WERI-Rb-1 (cell line): ENCODE data around the gene PARD3B.

ENCODE experiments used
- DNase-seq: peaks from one replicate; pipeline ENCODE4 v3.0.0-alpha.2; 2020
- H3K27ac ChIP-seq: fragments of 250-450 bp; sonication (Bioruptor Pico); 2 replicates; pipeline ENCODE4 v1.5.1; 2020; ENCODE audit warnings: mild to moderate bottlenecking, moderate library complexity
- H3K27me3 ChIP-seq: fragments of 250-450 bp; sonication (Bioruptor Pico); 2 replicates; pipeline ENCODE4 v1.5.1; 2021; ENCODE audit warnings: mild to moderate bottlenecking, low read depth, moderate library complexity; ENCODE audit not compliant: insufficient read depth, severe bottlenecking
- H3K36me3 ChIP-seq: fragments of 250-450 bp; sonication (Bioruptor Pico); 2 replicates; pipeline ENCODE4 v1.5.1; 2020; ENCODE audit warnings: mild to moderate bottlenecking, moderate library complexity
- H3K4me3 ChIP-seq: 2 replicates; pipeline ENCODE4 v1.5.1; 2011; ENCODE audit warnings: low read depth, mild to moderate bottlenecking, control low read depth, low read length
- H3K9me3 ChIP-seq: fragments of 250-450 bp; sonication (Bioruptor Pico); 2 replicates; pipeline ENCODE4 v1.5.1; 2021; ENCODE audit warnings: mild to moderate bottlenecking, moderate library complexity; ENCODE audit not compliant: severe bottlenecking
- CTCF ChIP-seq: IDR thresholded peaks from 2 replicates; pipeline ENCODE4 v1.5.1; 2011; ENCODE audit warnings: low read depth, mild to moderate bottlenecking, control low read depth, inconsistent platforms, low read length

PARD3B gene

GRCh38 chr2:204835786-204836185, 290.5 kb downstream of the PARD3B start:
- Histone ChIP-seq H3K4me3 (no peak overlapping the region), H3K36me3 (no peaks in the 10 kb centered on the region), H3K27ac (no peak overlapping the region), H3K27me3 (no peaks in the 10 kb centered on the region), H3K9me3 (no peaks in the 10 kb centered on the region)
- no peak for TF ChIP-seq CTCF
- DNase-seq = no peak

GRCh38 chr2:204840504-204840903, 295.2 kb downstream of the PARD3B start:
- no peak for DNase-seq
- no peaks in the 10 kb centered on the region for H3K36me3 ChIP-seq
- TF ChIP-seq CTCF = no peak

GRCh38 chr2:204842068-204842467, 296.8 kb downstream of the PARD3B start:
- no peak for DNase-seq
- no peaks in the 10 kb centered on the region for H3K9me3 ChIP-seq
- H3K4me3 ChIP-seq = no peak overlapping the region
- H3K36me3 ChIP-seq = no peaks in the 10 kb centered on the region
- H3K27ac ChIP-seq = no peak overlapping the region
- no peak for TF ChIP-seq CTCF
- H3K27me3 ChIP-seq = no peaks in the 10 kb centered on the region

More at GRCh38 chr2:204840504-204840903, 295.2 kb downstream of the PARD3B start:
- no peaks in the 10 kb centered on the region for H3K9me3 ChIP-seq
- H3K27ac ChIP-seq = no peak overlapping the region
- H3K27me3 ChIP-seq = no peaks in the 10 kb centered on the region
- H3K4me3 ChIP-seq = no peak overlapping the region

GRCh38 chr2:204842661-204843485, 297.6 kb downstream of the PARD3B start:
- H3K36me3 ChIP-seq = no peaks in the 10 kb centered on the region
- TF ChIP-seq CTCF = no peak
- H3K9me3 ChIP-seq = no peaks in the 10 kb centered on the region
- no peak for DNase-seq
- H3K27me3 ChIP-seq = no peaks in the 10 kb centered on the region
- H3K27ac ChIP-seq = no peak overlapping the region
- no peak overlapping the region for H3K4me3 ChIP-seq

- no peak overlapping the region for H3K27ac ChIP-seq
- TF ChIP-seq CTCF = no peak
- DNase-seq = no peak
- no peaks in the 10 kb centered on the region for H3K36me3 ChIP-seq
- no peaks in the 10 kb centered on the region for H3K9me3 ChIP-seq
- H3K27me3 ChIP-seq = no peaks in the 10 kb centered on the region
- H3K4me3 ChIP-seq = no peak overlapping the region
Measured at GRCh38 chr2:204846471-204846870, 301.2 kb downstream of the PARD3B start.

- no peak for TF ChIP-seq CTCF
- H3K36me3 ChIP-seq = no peaks in the 10 kb centered on the region
- H3K4me3 ChIP-seq = no peak overlapping the region
- H3K9me3 ChIP-seq = no peaks in the 10 kb centered on the region
- DNase-seq = no peak
- no peaks in the 10 kb centered on the region for H3K27me3 ChIP-seq
- no peak overlapping the region for H3K27ac ChIP-seq
Measured at GRCh38 chr2:204849892-204850291, 304.6 kb downstream of the PARD3B start.
